ENCODE results near the gene GPR180.
"Not testable (repeated sequence)": the region's sequence is repeated elsewhere in the genome, so short reads cannot be mapped to it uniquely, and the experiment has no call there.

Gene GPR180

GRCh38 chr13:94622344-94622743 lies 20.7 kb downstream of the GPR180 start:
- peaks cover 39% of the 10 kb centered on the region for H3K36me3 ChIP-seq (ENCODE audit: insufficient read depth, low read depth, low read length)
- no peak overlapping the region for H3K4me3 ChIP-seq (ENCODE audit: low read length)
- no peak overlapping the region for H3K9ac ChIP-seq (ENCODE audit: low read depth, low read length)
- H3K4me1 ChIP-seq (ENCODE audit: insufficient read depth, low read length) = no peaks in the 10 kb centered on the region
- H3K27ac ChIP-seq (ENCODE audit: low read length) = no peak overlapping the region
- H3K27me3 ChIP-seq (ENCODE audit: insufficient read depth, low read length) = no peaks in the 10 kb centered on the region
- no peaks in the 10 kb centered on the region for H3K9me3 ChIP-seq (ENCODE audit: insufficient read depth, low read depth, low read length)

GRCh38 chr13:94623316-94623715 lies 21.7 kb downstream of the GPR180 start:
- Histone ChIP-seq H3K9me3 (ENCODE audit: insufficient read depth, low read depth, low read length) (no peaks in the 10 kb centered on the region), H3K4me1 (ENCODE audit: insufficient read depth, low read length) (no peaks in the 10 kb centered on the region), H3K36me3 (ENCODE audit: insufficient read depth, low read depth, low read length) (peaks cover 46% of the 10 kb centered on the region), H3K4me3 (ENCODE audit: low read length) (no peak overlapping the region), H3K9ac (ENCODE audit: low read depth, low read length) (no peak overlapping the region), H3K27me3 (ENCODE audit: insufficient read depth, low read length) (no peaks in the 10 kb centered on the region), H3K27ac (ENCODE audit: low read length) (no peak overlapping the region)

GRCh38 chr13:94630858-94631257 lies 29.2 kb downstream of the GPR180 start:
- peaks cover 23% of the 10 kb centered on the region for H3K36me3 ChIP-seq (ENCODE audit: insufficient read depth, low read depth, low read length)
- no peak overlapping the region for H3K4me3 ChIP-seq (ENCODE audit: low read length)
- H3K9ac ChIP-seq (ENCODE audit: low read depth, low read length) = no peak overlapping the region
- H3K27ac ChIP-seq (ENCODE audit: low read length) = no peak overlapping the region
- peaks cover 15% of the 10 kb centered on the region; the same call in 1 of the 2 replicates for H3K4me1 ChIP-seq (ENCODE audit: insufficient read depth, low read length)
- H3K27me3 ChIP-seq (ENCODE audit: insufficient read depth, low read length) = no peaks in the 10 kb centered on the region
- no peaks in the 10 kb centered on the region for H3K9me3 ChIP-seq (ENCODE audit: insufficient read depth, low read depth, low read length)

GRCh38 chr13:94632226-94632980 lies 30.7 kb downstream of the GPR180 start:
- no peak overlapping the region for H3K27ac ChIP-seq (ENCODE audit: low read length)
- no peak overlapping the region for H3K4me3 ChIP-seq (ENCODE audit: low read length)
- no peaks in the 10 kb centered on the region for H3K27me3 ChIP-seq (ENCODE audit: insufficient read depth, low read length)
- H3K4me1 ChIP-seq (ENCODE audit: insufficient read depth, low read length) = peaks cover 15% of the 10 kb centered on the region; the same call in 1 of the 2 replicates
- H3K9me3 ChIP-seq (ENCODE audit: insufficient read depth, low read depth, low read length) = no peaks in the 10 kb centered on the region
- H3K9ac ChIP-seq (ENCODE audit: low read depth, low read length) = no peak overlapping the region
- peaks cover 18% of the 10 kb centered on the region; the same call in 1 of the 2 replicates for H3K36me3 ChIP-seq (ENCODE audit: insufficient read depth, low read depth, low read length)

- H3K9me3 ChIP-seq (ENCODE audit: insufficient read depth, low read depth, low read length); H3K36me3 ChIP-seq (ENCODE audit: insufficient read depth, low read depth, low read length); H3K9ac ChIP-seq (ENCODE audit: low read depth, low read length); H3K4me3 ChIP-seq (ENCODE audit: low read length); H3K27me3 ChIP-seq (ENCODE audit: insufficient read depth, low read length); H3K27ac ChIP-seq (ENCODE audit: low read length): not testable (repeated sequence)
- peaks cover 15% of the 10 kb centered on the region; the same call in 1 of the 2 replicates for H3K4me1 ChIP-seq (ENCODE audit: insufficient read depth, low read length)
Measured at GRCh38 chr13:94636096-94636495, 34.4 kb downstream of the GPR180 start.

GRCh38 chr13:94636942-94637578 lies 35.4 kb downstream of the GPR180 start:
- Histone ChIP-seq H3K9me3 (ENCODE audit: insufficient read depth, low read depth, low read length) (no peaks in the 10 kb centered on the region), H3K36me3 (ENCODE audit: insufficient read depth, low read depth, low read length) (no peaks in the 10 kb centered on the region), H3K27ac (ENCODE audit: low read length) (no peak overlapping the region), H3K9ac (ENCODE audit: low read depth, low read length) (no peak overlapping the region), H3K4me1 (ENCODE audit: insufficient read depth, low read length) (peaks cover 18% of the 10 kb centered on the region), H3K4me3 (ENCODE audit: low read length) (no peak overlapping the region), H3K27me3 (ENCODE audit: insufficient read depth, low read length) (no peaks in the 10 kb centered on the region)

- H3K9me3 ChIP-seq (ENCODE audit: insufficient read depth, low read depth, low read length); H3K36me3 ChIP-seq (ENCODE audit: insufficient read depth, low read depth, low read length); H3K4me3 ChIP-seq (ENCODE audit: low read length); H3K27ac ChIP-seq (ENCODE audit: low read length); H3K9ac ChIP-seq (ENCODE audit: low read depth, low read length); H3K27me3 ChIP-seq (ENCODE audit: insufficient read depth, low read length): not testable (repeated sequence)
- H3K4me1 ChIP-seq (ENCODE audit: insufficient read depth, low read length) = peaks cover 18% of the 10 kb centered on the region
Measured at GRCh38 chr13:94637677-94638076, 36.0 kb downstream of the GPR180 start.

GRCh38 chr13:94640721-94641120 lies 39.1 kb downstream of the GPR180 start:
- Histone ChIP-seq H3K27ac (ENCODE audit: low read length) (no peak overlapping the region), H3K4me1 (ENCODE audit: insufficient read depth, low read length) (peaks cover 3% of the 10 kb centered on the region; the same call in 1 of the 2 replicates), H3K36me3 (ENCODE audit: insufficient read depth, low read depth, low read length) (no peaks in the 10 kb centered on the region), H3K27me3 (ENCODE audit: insufficient read depth, low read length) (no peaks in the 10 kb centered on the region), H3K4me3 (ENCODE audit: low read length) (no peak overlapping the region), H3K9ac (ENCODE audit: low read depth, low read length) (no peak overlapping the region), H3K9me3 (ENCODE audit: insufficient read depth, low read depth, low read length) (no peaks in the 10 kb centered on the region)

- Histone ChIP-seq H3K9me3 (ENCODE audit: insufficient read depth, low read depth, low read length) (no peaks in the 10 kb centered on the region), H3K36me3 (ENCODE audit: insufficient read depth, low read depth, low read length) (no peaks in the 10 kb centered on the region), H3K4me3 (ENCODE audit: low read length) (no peak overlapping the region), H3K27ac (ENCODE audit: low read length) (no peak overlapping the region), H3K27me3 (ENCODE audit: insufficient read depth, low read length) (no peaks in the 10 kb centered on the region), H3K9ac (ENCODE audit: low read depth, low read length) (no peak overlapping the region), H3K4me1 (ENCODE audit: insufficient read depth, low read length) (peaks cover 3% of the 10 kb centered on the region; the same call in 1 of the 2 replicates)
Measured at GRCh38 chr13:94641409-94641941, 39.8 kb downstream of the GPR180 start.

- Histone ChIP-seq H3K9ac (ENCODE audit: low read depth, low read length) (no peak overlapping the region), H3K27me3 (ENCODE audit: insufficient read depth, low read length) (no peaks in the 10 kb centered on the region), H3K4me1 (ENCODE audit: insufficient read depth, low read length) (no peaks in the 10 kb centered on the region), H3K4me3 (ENCODE audit: low read length) (no peak overlapping the region), H3K27ac (ENCODE audit: low read length) (no peak overlapping the region), H3K9me3 (ENCODE audit: insufficient read depth, low read depth, low read length) (no peaks in the 10 kb centered on the region), H3K36me3 (ENCODE audit: insufficient read depth, low read depth, low read length) (no peaks in the 10 kb centered on the region)
Measured at GRCh38 chr13:94646904-94647303, 45.2 kb downstream of the GPR180 start.

- no peak overlapping the region for H3K9ac ChIP-seq (ENCODE audit: low read depth, low read length)
- H3K27me3 ChIP-seq (ENCODE audit: insufficient read depth, low read length) = no peaks in the 10 kb centered on the region
- peaks cover 5% of the 10 kb centered on the region; the same call in 1 of the 2 replicates for H3K9me3 ChIP-seq (ENCODE audit: insufficient read depth, low read depth, low read length)
- H3K36me3 ChIP-seq (ENCODE audit: insufficient read depth, low read depth, low read length) = no peaks in the 10 kb centered on the region
- no peak overlapping the region for H3K27ac ChIP-seq (ENCODE audit: low read length)
- H3K4me1 ChIP-seq (ENCODE audit: insufficient read depth, low read length) = peaks cover 15% of the 10 kb centered on the region
- H3K4me3 ChIP-seq (ENCODE audit: low read length) = no peak overlapping the region
Measured at GRCh38 chr13:94656176-94656575, 54.5 kb downstream of the GPR180 start.

GRCh38 chr13:94656766-94657165 lies 55.1 kb downstream of the GPR180 start:
- Histone ChIP-seq H3K27me3 (ENCODE audit: insufficient read depth, low read length) (no peaks in the 10 kb centered on the region), H3K4me3 (ENCODE audit: low read length) (no peak overlapping the region), H3K36me3 (ENCODE audit: insufficient read depth, low read depth, low read length) (no peaks in the 10 kb centered on the region), H3K4me1 (ENCODE audit: insufficient read depth, low read length) (peaks cover 18% of the 10 kb centered on the region), H3K27ac (ENCODE audit: low read length) (no peak overlapping the region), H3K9me3 (ENCODE audit: insufficient read depth, low read depth, low read length) (peaks cover 5% of the 10 kb centered on the region; the same call in 1 of the 2 replicates), H3K9ac (ENCODE audit: low read depth, low read length) (no peak overlapping the region)

Data from iPS-20b (cell line).